Activated T-cell treated with anti-CD3 and anti-CD28 coated beads, Interleukin-2, amount 50 U/mL, for 48 hours (primary cell): ENCODE data around the gene PTPRK.

Experiments used
- DNase-seq, 2 experiments: peaks; one replicate each; pipeline ENCODE4 v3.0.0-alpha.2; 2020

The PTPRK gene

GRCh38 chr6:128057946-128058345 is 462.5 kb downstream of the PTPRK start:
- no peak for DNase-seq

- DNase-seq = no peak
Observed at GRCh38 chr6:128057541-128057940, 462.9 kb downstream of the PTPRK start.

- DNase-seq = no peak
Observed at GRCh38 chr6:128053109-128053508, 467.3 kb downstream of the PTPRK start.

- no peak for DNase-seq
Observed at GRCh38 chr6:128047989-128048388, 472.4 kb downstream of the PTPRK start.

- no peak for DNase-seq
Observed at GRCh38 chr6:128046033-128046432, 474.4 kb downstream of the PTPRK start.

GRCh38 chr6:128039543-128039942 is 480.9 kb downstream of the PTPRK start:
- no peak for DNase-seq

- no peak for DNase-seq
Observed at GRCh38 chr6:128036808-128037570, 483.4 kb downstream of the PTPRK start.

GRCh38 chr6:128033156-128033555 is 487.2 kb downstream of the PTPRK start:
- no peak for DNase-seq

- DNase-seq = no peak
Observed at GRCh38 chr6:128032042-128032441, 488.4 kb downstream of the PTPRK start.

GRCh38 chr6:128029826-128030225 is 490.6 kb downstream of the PTPRK start:
- DNase-seq = no peak

GRCh38 chr6:128028183-128028582 is 492.2 kb downstream of the PTPRK start:
- DNase-seq = no peak

GRCh38 chr6:128025478-128025877 is 494.9 kb downstream of the PTPRK start:
- no peak for DNase-seq

- no peak for DNase-seq
Observed at GRCh38 chr6:128024969-128025368, 495.4 kb downstream of the PTPRK start.

- no peak for DNase-seq
Observed at GRCh38 chr6:128024046-128024445, 496.4 kb downstream of the PTPRK start.

GRCh38 chr6:128018821-128019220 is 501.6 kb downstream of the PTPRK start:
- DNase-seq = no peak

GRCh38 chr6:128017288-128017687 is 503.1 kb downstream of the PTPRK start:
- DNase-seq = no peak

GRCh38 chr6:128007658-128008057 is 512.7 kb downstream of the PTPRK start:
- DNase-seq = no peak

- no peak for DNase-seq
Observed at GRCh38 chr6:128005009-128005408, 515.4 kb downstream of the PTPRK start.

GRCh38 chr6:128000363-128000762 is 520.0 kb downstream of the PTPRK start:
- no peak for DNase-seq

GRCh38 chr6:127998985-127999384 is 521.4 kb downstream of the PTPRK start:
- no peak for DNase-seq

- DNase-seq = no peak
Observed at GRCh38 chr6:127997496-127998164, 522.8 kb downstream of the PTPRK start.

GRCh38 chr6:127996925-127997324 is 523.5 kb downstream of the PTPRK start:
- no peak for DNase-seq

- no peak for DNase-seq
Observed at GRCh38 chr6:127992144-127992543, 528.3 kb downstream of the PTPRK start.

- DNase-seq = no peak
Observed at GRCh38 chr6:127990074-127990473, 530.3 kb downstream of the PTPRK start.

- no peak for DNase-seq
Observed at GRCh38 chr6:127980996-127981395, 539.4 kb downstream of the PTPRK start.
